ENCODE results near the gene CAPNS1.

DNA sequence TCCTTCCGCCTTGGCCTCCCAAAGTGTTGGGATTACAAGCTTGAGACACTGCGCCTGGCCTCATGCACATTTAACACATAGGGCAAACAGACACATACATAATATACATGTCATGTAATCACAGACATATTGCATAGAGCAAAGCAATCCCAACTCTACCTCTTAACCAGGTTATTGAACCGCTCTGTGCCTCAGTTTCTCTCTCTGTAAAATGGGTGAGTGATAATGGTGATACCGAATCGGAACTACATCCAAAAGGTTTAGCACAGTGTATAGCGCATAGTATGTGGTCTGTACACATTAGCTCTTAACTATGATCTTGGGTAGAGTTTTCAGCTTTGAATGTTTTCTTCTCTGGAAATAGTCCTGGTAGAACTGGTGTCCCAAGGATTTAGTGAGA, 4.8 kb downstream of the CAPNS1 start:
- TF ChIP-seq, protein P1, sequence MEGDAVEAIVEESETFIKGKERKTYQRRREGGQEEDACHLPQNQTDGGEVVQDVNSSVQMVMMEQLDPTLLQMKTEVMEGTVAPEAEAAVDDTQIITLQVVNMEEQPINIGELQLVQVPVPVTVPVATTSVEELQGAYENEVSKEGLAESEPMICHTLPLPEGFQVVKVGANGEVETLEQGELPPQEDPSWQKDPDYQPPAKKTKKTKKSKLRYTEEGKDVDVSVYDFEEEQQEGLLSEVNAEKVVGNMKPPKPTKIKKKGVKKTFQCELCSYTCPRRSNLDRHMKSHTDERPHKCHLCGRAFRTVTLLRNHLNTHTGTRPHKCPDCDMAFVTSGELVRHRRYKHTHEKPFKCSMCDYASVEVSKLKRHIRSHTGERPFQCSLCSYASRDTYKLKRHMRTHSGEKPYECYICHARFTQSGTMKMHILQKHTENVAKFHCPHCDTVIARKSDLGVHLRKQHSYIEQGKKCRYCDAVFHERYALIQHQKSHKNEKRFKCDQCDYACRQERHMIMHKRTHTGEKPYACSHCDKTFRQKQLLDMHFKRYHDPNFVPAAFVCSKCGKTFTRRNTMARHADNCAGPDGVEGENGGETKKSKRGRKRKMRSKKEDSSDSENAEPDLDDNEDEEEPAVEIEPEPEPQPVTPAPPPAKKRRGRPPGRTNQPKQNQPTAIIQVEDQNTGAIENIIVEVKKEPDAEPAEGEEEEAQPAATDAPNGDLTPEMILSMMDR (conservative IDR thresholded peaks at IDR 0.05) = no peak
- no peak for TF ChIP-seq ZFX (IDR thresholded peaks at IDR 0.05)

All from C4-2B (cell line).